ENCODE data around the gene EVX2.
A peak's percentile ranks its signal among the peaks of the same experiment; 100 is the strongest.

EVX2 gene

DNA sequence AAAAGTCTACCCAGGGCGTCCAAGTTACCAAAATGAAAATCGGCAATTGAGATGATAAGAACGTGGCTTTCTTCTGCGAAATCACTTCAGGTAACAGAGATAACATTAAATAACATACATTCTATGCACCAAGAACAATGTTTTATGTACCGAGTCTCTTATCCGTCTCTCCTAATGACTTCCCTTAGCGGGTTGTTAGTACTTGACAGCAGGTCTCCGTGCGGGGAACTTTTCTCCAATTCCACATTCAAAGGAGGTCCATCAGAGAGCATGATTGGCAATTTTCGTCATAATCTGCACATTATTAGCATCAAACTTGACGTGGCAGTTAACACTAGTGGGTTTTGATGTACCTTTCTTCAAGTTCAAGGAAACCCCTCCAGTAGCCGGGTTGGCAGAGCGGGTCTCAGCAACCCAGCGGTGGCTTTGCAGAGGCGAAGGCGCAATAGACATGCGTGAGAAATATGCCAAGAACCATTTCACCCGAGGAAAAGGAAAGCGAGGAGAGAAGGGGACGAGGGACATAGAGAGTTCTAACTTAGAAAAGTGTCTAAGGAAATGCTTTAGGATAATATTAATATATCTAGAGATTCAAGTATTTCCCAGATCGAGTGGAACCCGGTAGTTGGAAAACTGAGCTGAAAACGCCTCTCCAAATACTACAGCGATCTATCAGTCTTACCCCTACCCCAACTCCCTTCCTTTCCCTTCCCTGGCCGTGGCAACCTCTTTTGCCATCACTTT, 5.0 kb downstream of the EVX2 start:
- Histone ChIP-seq H3K79me2 (ENCODE audit: control insufficient read depth, insufficient read depth, low read length, unreplicated experiment) (no peaks in the 10 kb centered on the region), H3K4me1 (ENCODE audit: control insufficient read depth, insufficient read depth, low read length, unreplicated experiment) (no peaks in the 10 kb centered on the region), H3K4me3 (ENCODE audit: low read depth, low read length) (peak overlapping the region; percentile 37; the same call in 1 of the 2 replicates), H2AFZ (ENCODE audit: low read length, unreplicated experiment) (no peak overlapping the region), H3K27ac (ENCODE audit: low read depth, low read length) (no peak overlapping the region), H3K36me3 (ENCODE audit: insufficient read depth, low read length) (no peaks in the 10 kb centered on the region), H3K27me3 (ENCODE audit: insufficient read depth, low read length) (peaks cover 97% of the 10 kb centered on the region)

DNA sequence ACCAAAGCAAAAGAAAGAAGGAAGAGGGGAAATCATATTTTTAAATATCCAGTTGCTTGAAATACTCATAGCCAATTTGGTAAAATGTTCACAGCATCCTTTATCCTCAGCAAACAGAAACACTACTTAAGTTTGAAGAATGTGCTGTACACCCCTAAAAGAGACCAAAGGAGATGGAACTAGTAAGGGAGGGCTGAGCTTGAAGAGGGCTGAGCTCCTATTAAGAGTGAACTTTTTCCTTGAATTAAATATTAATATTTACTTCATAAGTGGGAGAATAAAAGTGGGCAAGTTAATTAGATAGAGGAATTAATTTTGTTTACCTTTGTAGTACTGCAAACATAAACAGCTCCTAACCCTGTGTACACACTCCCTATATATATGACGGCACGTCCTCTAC, 7.0 kb downstream of the EVX2 start:
- Histone ChIP-seq H3K27me3 (ENCODE audit: insufficient read depth, low read length) (peaks cover 97% of the 10 kb centered on the region), H3K27ac (ENCODE audit: low read depth, low read length) (no peak overlapping the region), H3K4me1 (ENCODE audit: control insufficient read depth, insufficient read depth, low read length, unreplicated experiment) (no peaks in the 10 kb centered on the region)

DNA sequence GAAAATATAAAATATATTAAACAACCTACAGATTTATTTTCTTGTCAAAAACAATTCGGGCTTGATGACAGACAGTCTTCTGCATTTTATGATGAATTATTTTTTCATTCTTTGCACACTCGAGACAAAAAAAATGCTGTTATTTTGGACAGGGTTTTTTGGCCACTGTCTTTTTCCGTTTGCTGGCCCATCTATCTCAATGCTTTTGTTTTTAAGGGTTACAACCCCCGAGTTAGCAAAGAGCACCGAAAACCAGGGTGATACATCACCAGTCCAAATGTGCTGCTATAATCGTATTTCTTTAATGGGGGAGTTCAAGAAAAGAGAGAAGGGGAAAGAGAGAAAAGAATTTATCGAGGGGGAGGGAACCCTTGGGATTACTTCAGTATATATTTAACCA, 7.7 kb downstream of the EVX2 start:
- no peaks in the 10 kb centered on the region for H3K79me2 ChIP-seq (ENCODE audit: control insufficient read depth, insufficient read depth, low read length, unreplicated experiment)
- no peaks in the 10 kb centered on the region for H3K4me1 ChIP-seq (ENCODE audit: control insufficient read depth, insufficient read depth, low read length, unreplicated experiment)
- no peaks in the 10 kb centered on the region for H3K36me3 ChIP-seq (ENCODE audit: insufficient read depth, low read length)
- H3K27me3 ChIP-seq (ENCODE audit: insufficient read depth, low read length), result peaks cover 97% of the 10 kb centered on the region
- H3K4me3 ChIP-seq (ENCODE audit: low read depth, low read length), result no peak overlapping the region
- H3K27ac ChIP-seq (ENCODE audit: low read depth, low read length), result no peak overlapping the region
- no peak overlapping the region for H2AFZ ChIP-seq (ENCODE audit: low read length, unreplicated experiment)

More for the DNA sequence above, 7.0 kb downstream of the EVX2 start:
- Histone ChIP-seq H3K79me2 (ENCODE audit: control insufficient read depth, insufficient read depth, low read length, unreplicated experiment) (no peaks in the 10 kb centered on the region), H3K36me3 (ENCODE audit: insufficient read depth, low read length) (no peaks in the 10 kb centered on the region), H2AFZ (ENCODE audit: low read length, unreplicated experiment) (no peak overlapping the region), H3K4me3 (ENCODE audit: low read depth, low read length) (no peak overlapping the region)

DNA sequence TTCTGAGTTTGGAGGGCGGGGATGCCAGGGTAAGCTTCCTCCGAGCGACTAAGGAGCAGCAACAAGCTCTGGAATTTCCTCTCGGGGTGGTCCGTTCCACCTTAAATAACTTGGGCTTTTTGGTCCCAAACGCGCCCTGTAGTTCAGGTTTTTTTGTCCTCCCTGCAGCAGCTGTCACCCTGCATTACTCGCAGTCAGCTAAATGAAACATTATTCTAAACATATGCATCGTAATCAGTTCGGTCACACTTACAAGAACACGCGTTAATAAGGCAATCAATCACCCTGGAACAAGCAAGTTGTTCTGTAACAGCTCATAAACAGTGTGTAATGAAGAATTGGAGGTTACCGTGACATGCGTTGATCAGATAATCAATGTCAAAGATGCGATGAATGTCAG, 8.3 kb downstream of the EVX2 start:
- Histone ChIP-seq H3K27me3 (ENCODE audit: insufficient read depth, low read length) (peaks cover 97% of the 10 kb centered on the region), H3K4me1 (ENCODE audit: control insufficient read depth, insufficient read depth, low read length, unreplicated experiment) (no peaks in the 10 kb centered on the region), H3K27ac (ENCODE audit: low read depth, low read length) (no peak overlapping the region), H3K79me2 (ENCODE audit: control insufficient read depth, insufficient read depth, low read length, unreplicated experiment) (no peaks in the 10 kb centered on the region), H3K4me3 (ENCODE audit: low read depth, low read length) (no peak overlapping the region), H3K36me3 (ENCODE audit: insufficient read depth, low read length) (no peaks in the 10 kb centered on the region), H2AFZ (ENCODE audit: low read length, unreplicated experiment) (no peak overlapping the region)

DNA sequence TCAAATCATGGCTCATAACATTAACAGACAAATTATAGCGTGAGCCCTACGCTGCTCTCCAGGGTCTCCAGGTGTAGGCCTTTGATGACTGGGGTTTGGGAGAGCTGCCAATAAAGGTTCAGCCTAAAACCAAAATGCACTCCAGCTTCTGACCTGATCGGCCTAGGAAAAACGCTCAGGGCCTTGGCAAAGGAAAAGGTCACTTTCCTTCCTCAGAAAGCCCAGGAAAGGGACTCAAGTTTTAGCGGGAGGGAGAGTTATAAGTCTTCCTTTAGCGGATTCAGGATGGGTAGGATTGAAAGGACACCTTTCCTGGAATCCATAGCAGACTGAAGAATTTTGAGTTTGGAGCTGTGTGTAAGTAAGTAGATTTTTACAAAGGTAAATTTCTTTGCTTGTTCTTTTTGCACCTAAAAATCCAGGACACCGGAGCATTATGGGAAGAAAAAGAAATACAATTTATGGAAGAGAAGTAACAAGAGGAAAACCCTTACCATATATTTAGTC, 8.8 kb downstream of the EVX2 start:
- Histone ChIP-seq H3K79me2 (ENCODE audit: control insufficient read depth, insufficient read depth, low read length, unreplicated experiment) (no peaks in the 10 kb centered on the region), H3K27ac (ENCODE audit: low read depth, low read length) (no peak overlapping the region), H2AFZ (ENCODE audit: low read length, unreplicated experiment) (no peak overlapping the region), H3K4me3 (ENCODE audit: low read depth, low read length) (no peak overlapping the region), H3K36me3 (ENCODE audit: insufficient read depth, low read length) (no peaks in the 10 kb centered on the region), H3K27me3 (ENCODE audit: insufficient read depth, low read length) (peaks cover 100% of the 10 kb centered on the region), H3K4me1 (ENCODE audit: control insufficient read depth, insufficient read depth, low read length, unreplicated experiment) (no peaks in the 10 kb centered on the region)

DNA sequence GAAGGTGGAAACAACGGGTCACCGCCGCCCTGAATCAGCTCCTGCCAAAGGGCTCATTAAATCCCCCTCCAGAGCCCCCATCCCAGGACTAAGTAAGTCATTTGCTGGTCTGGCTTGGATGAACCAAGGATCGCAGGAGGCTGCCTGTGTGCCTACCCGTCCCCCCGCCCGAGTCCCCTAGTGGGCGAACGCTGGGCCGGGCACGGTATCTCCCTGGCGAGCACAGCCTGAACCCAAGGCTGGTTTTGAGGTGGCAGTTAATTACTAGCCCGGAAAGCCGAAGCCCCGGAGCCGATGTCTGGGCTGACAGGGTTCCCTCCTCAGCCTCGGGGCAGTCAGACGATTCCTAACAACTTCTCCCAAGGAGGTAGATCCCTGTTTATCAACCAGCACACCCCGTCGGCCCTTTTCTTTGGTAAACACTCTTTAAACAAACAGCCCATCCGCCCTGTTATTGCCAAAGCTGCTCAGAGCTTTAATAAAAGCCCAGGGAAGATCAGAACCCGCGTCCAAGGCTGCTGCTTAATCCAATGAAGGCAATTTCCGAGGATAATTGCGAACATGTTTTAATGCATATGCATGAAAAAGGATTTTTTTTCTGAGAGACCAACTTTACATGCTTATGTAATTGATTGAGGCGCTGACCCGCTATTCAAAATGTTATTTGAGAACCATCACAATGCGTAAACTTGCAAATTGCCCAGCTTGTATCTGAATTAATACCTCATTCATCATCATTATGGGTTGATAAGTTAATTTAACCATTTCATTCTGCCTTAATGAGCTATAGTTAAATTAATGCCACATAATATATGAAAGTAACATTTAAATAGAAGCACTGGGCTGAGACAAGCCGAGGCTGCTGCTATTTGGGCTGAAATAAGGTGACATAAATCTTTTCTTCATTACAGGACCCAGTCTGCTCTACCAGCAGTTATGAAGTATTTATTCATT, 10.5 kb downstream of the EVX2 start:
- Histone ChIP-seq H3K4me1 (ENCODE audit: control insufficient read depth, insufficient read depth, low read length, unreplicated experiment) (no peaks in the 10 kb centered on the region), H3K27me3 (ENCODE audit: insufficient read depth, low read length) (peaks cover 100% of the 10 kb centered on the region), H3K27ac (ENCODE audit: low read depth, low read length) (no peak overlapping the region), H3K79me2 (ENCODE audit: control insufficient read depth, insufficient read depth, low read length, unreplicated experiment) (no peaks in the 10 kb centered on the region), H3K36me3 (ENCODE audit: insufficient read depth, low read length) (no peaks in the 10 kb centered on the region), H2AFZ (ENCODE audit: low read length, unreplicated experiment) (no peak overlapping the region), H3K4me3 (ENCODE audit: low read depth, low read length) (no peak overlapping the region)

DNA sequence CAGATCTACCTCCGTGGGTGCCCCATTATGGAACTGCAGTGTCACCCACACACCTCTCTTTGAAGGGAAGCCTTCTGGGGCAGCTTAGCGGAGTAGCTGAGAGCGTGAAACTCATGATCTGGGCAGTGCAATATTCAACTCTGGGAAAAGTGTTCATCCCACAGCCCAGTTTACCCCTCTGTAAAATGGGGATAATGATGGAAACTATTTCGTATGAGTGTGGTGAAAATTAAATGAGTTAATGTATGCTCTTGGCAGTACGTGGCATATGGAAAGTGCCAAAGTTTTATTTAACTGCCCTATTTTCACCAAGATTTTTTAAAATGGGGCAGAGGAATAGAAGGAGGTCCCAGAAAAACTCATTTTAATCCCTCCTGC, 11.5 kb downstream of the EVX2 start:
- Histone ChIP-seq H2AFZ (ENCODE audit: low read length, unreplicated experiment) (no peak overlapping the region), H3K79me2 (ENCODE audit: control insufficient read depth, insufficient read depth, low read length, unreplicated experiment) (no peaks in the 10 kb centered on the region), H3K27ac (ENCODE audit: low read depth, low read length) (no peak overlapping the region), H3K4me1 (ENCODE audit: control insufficient read depth, insufficient read depth, low read length, unreplicated experiment) (peaks cover 4% of the 10 kb centered on the region), H3K4me3 (ENCODE audit: low read depth, low read length) (no peak overlapping the region), H3K36me3 (ENCODE audit: insufficient read depth, low read length) (no peaks in the 10 kb centered on the region), H3K27me3 (ENCODE audit: insufficient read depth, low read length) (peaks cover 100% of the 10 kb centered on the region)

DNA sequence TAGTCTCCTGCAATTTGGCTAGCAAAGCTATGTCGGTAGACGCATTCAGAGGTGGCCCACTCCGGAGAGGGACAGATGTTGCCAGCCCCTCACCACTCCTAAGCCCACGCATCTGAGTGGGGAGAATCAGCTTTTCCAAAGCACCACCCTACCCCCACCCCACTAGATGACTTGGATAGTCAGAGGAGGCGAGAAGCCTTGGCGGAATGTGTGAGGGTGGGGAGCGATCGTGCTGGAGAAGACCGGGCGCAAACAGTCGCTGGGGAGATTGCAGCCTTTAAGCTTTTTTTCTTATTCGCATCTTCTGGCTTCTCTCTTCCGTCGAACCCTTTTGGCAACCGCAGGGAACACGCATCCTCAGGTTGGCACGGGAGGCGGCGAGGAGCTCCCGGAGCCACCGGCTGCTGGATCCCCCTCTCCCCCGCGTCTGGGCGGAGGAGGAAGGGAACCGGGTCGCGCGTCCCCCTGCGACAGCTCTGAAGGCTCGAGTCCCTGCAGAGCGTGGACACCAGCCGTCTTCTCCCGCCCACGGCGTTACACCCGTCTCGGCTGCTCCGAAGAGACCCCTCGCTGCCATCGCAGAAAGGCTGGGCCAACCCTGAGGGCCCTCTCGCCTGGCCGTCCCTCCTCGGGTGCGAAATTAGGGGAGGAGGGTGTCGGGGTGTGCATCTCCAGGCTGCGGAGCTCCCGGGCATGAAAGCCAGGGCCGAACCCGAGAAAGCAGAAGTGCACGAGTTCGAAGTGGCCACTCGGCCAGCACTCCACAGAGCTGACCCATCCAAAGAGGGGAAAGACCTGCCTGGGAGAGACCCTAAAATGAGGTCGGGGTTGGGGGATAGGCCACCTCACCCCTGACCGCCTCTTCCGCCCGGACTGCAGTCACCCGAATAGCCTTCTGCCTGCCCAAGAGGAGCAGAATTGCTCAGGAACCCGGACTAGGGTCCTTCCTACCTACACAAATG, 12.2 kb downstream of the EVX2 start:
- Histone ChIP-seq H3K36me3 (ENCODE audit: insufficient read depth, low read length) (no peaks in the 10 kb centered on the region), H3K79me2 (ENCODE audit: control insufficient read depth, insufficient read depth, low read length, unreplicated experiment) (no peaks in the 10 kb centered on the region), H3K27me3 (ENCODE audit: insufficient read depth, low read length) (peaks cover 100% of the 10 kb centered on the region), H3K4me1 (ENCODE audit: control insufficient read depth, insufficient read depth, low read length, unreplicated experiment) (peaks cover 4% of the 10 kb centered on the region), H3K4me3 (ENCODE audit: low read depth, low read length) (no peak overlapping the region), H2AFZ (ENCODE audit: low read length, unreplicated experiment) (no peak overlapping the region), H3K27ac (ENCODE audit: low read depth, low read length) (no peak overlapping the region)

DNA sequence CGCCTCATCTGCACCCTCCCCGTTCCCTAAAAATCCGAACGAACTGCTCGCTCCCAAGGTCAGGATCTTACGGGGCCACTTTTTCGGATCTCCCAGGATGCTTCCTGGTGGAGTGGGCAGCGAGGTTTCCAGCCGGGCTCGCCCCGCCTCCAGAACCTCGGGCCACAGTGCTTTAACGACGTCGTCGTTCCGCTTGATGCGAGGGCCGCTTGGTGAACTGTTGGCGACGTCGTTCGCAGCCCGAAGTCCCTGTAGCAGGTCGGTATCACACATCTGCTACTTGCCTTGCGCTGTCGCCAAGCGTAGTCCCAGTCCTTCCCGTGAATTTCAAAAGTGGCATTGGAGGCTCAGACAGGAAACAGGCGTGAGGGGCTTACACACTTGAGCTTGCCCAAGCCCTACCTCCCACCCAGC, 15.3 kb downstream of the EVX2 start:
- Histone ChIP-seq H3K4me1 (ENCODE audit: control insufficient read depth, insufficient read depth, low read length, unreplicated experiment) (peaks cover 4% of the 10 kb centered on the region), H3K27ac (ENCODE audit: low read depth, low read length) (no peak overlapping the region), H2AFZ (ENCODE audit: low read length, unreplicated experiment) (no peak overlapping the region), H3K79me2 (ENCODE audit: control insufficient read depth, insufficient read depth, low read length, unreplicated experiment) (no peaks in the 10 kb centered on the region), H3K27me3 (ENCODE audit: insufficient read depth, low read length) (peaks cover 97% of the 10 kb centered on the region), H3K36me3 (ENCODE audit: insufficient read depth, low read length) (no peaks in the 10 kb centered on the region), H3K4me3 (ENCODE audit: low read depth, low read length) (peak overlapping the region; percentile 50; the same call in 1 of the 2 replicates)
